H9 (cell line): ENCODE measurements around the gene TECTB. TPM values are rescaled to one million over a fixed set of nuclear protein-coding genes. Genes with fewer than 3 reads are reported as not detected.

ENCODE experiments used
- DNase-seq: peaks from one replicate; pipeline ENCODE4 v3.0.0-alpha.2; 2017
- H2AFZ ChIP-seq: one replicate; pipeline ENCODE4 v1.6.1; 2013; ENCODE audit warnings: mild to moderate bottlenecking, low read length, control low read depth, moderate library complexity
- H2AK5ac ChIP-seq: 2 replicates; pipeline ENCODE4 v1.6.1; 2013; ENCODE audit warnings: low read length, control low read depth, mixed read lengths; ENCODE audit not compliant: insufficient read length
- H2BK120ac ChIP-seq: one replicate; pipeline ENCODE4 v1.6.1; 2013; ENCODE audit warnings: low read depth, mild to moderate bottlenecking, low read length, control low read depth, inconsistent platforms; ENCODE audit not compliant: poor library complexity, severe bottlenecking
- H2BK12ac ChIP-seq: 2 replicates; pipeline ENCODE4 v1.6.1; 2013; ENCODE audit warnings: low read length, control low read depth, mixed read lengths, low read depth; ENCODE audit not compliant: insufficient read length
- H2BK15ac ChIP-seq: 2 replicates; pipeline ENCODE4 v1.6.1; 2013; ENCODE audit warnings: low read depth, low read length, control low read depth
- H2BK20ac ChIP-seq: one replicate; pipeline ENCODE4 v1.6.1; 2013; ENCODE audit warnings: low read depth, mild to moderate bottlenecking, low read length, control low read depth, inconsistent platforms; ENCODE audit not compliant: poor library complexity, severe bottlenecking
- H2BK5ac ChIP-seq: 2 replicates; pipeline ENCODE4 v1.6.1; 2013; ENCODE audit warnings: low read length, control low read depth, mixed read lengths; ENCODE audit not compliant: insufficient read length
- H3K14ac ChIP-seq: 2 replicates; pipeline ENCODE4 v1.6.1; 2013; ENCODE audit warnings: low read length, control low read depth; ENCODE audit not compliant: insufficient read depth
- H3K18ac ChIP-seq: 2 replicates; pipeline ENCODE4 v1.6.1; 2013; ENCODE audit warnings: low read depth, mild to moderate bottlenecking, mixed read lengths, low read length, control low read depth; ENCODE audit not compliant: insufficient read length
- H3K23ac ChIP-seq: 2 replicates; pipeline ENCODE4 v1.6.1; 2013; ENCODE audit warnings: low read length, control low read depth, mixed read lengths, low read depth; ENCODE audit not compliant: insufficient read length
- H3K23me2 ChIP-seq: 2 replicates; pipeline ENCODE4 v1.6.1; 2013; ENCODE audit warnings: low read depth, mild to moderate bottlenecking, mixed read lengths, low read length, control low read depth; ENCODE audit not compliant: insufficient read length, poor library complexity, severe bottlenecking
- H3K27ac ChIP-seq: 2 replicates; pipeline ENCODE4 v1.5.1; 2013; ENCODE audit warnings: low read length, control low read depth, mixed read lengths, low read depth; ENCODE audit not compliant: insufficient read length
- H3K27me3 ChIP-seq: 2 replicates; pipeline ENCODE4 v1.6.1; 2013; ENCODE audit warnings: low read length, control low read depth, inconsistent platforms; ENCODE audit not compliant: insufficient read depth
- H3K4ac ChIP-seq: 2 replicates; pipeline ENCODE4 v1.6.1; 2013; ENCODE audit warnings: low read depth, mild to moderate bottlenecking, control low read depth, inconsistent platforms, low read length, moderate library complexity
- H3K4me1 ChIP-seq: 2 replicates; pipeline ENCODE4 v1.6.1; 2013; ENCODE audit warnings: low read length, control low read depth, inconsistent platforms; ENCODE audit not compliant: insufficient read depth
- H3K4me2 ChIP-seq: 2 replicates; pipeline ENCODE4 v1.6.1; 2013; ENCODE audit warnings: low read length, control low read depth, mixed read lengths; ENCODE audit not compliant: insufficient read length, insufficient read depth
- H3K56ac ChIP-seq: 2 replicates; pipeline ENCODE4 v1.6.1; 2013; ENCODE audit warnings: low read depth, mild to moderate bottlenecking, mixed read lengths, low read length, control low read depth; ENCODE audit not compliant: insufficient read length
- H3K79me1 ChIP-seq: 2 replicates; pipeline ENCODE4 v1.6.1; 2013; ENCODE audit warnings: low read depth, mild to moderate bottlenecking, moderate library complexity, low read length, control low read depth, inconsistent platforms; ENCODE audit not compliant: insufficient read depth, poor library complexity, severe bottlenecking
- H3K79me2 ChIP-seq: 2 replicates; pipeline ENCODE4 v1.6.1; 2013; ENCODE audit warnings: low read length, control low read depth, inconsistent platforms; ENCODE audit not compliant: insufficient read depth
- H3K9ac ChIP-seq: 2 replicates; pipeline ENCODE4 v1.6.1; 2013; ENCODE audit warnings: low read length, control low read depth, mixed read lengths; ENCODE audit not compliant: insufficient read length; ENCODE audit errors: extremely low read depth
- H3K9me3 ChIP-seq: one replicate; pipeline ENCODE4 v1.6.1; 2013; ENCODE audit warnings: low read depth, low read length, inconsistent platforms; ENCODE audit not compliant: control insufficient read depth
- H3T11ph ChIP-seq: one replicate; pipeline ENCODE4 v1.6.1; 2013; ENCODE audit warnings: mild to moderate bottlenecking, low read length, control low read depth, inconsistent platforms
- H4K20me1 ChIP-seq: one replicate; pipeline ENCODE4 v1.6.1; 2013; ENCODE audit not compliant: control insufficient read depth, insufficient read length, insufficient read depth
- H4K5ac ChIP-seq: 2 replicates; pipeline ENCODE4 v1.6.1; 2013; ENCODE audit warnings: low read depth, mild to moderate bottlenecking, mixed read lengths, low read length, control low read depth; ENCODE audit not compliant: insufficient read length
- H4K8ac ChIP-seq: replicated peaks from 2 replicates; pipeline ENCODE4 v1.6.1; 2013; ENCODE audit warnings: low read length, control low read depth, mixed read lengths, low read depth; ENCODE audit not compliant: insufficient read length
- H4K91ac ChIP-seq: 2 replicates; pipeline ENCODE4 v1.6.1; 2013; ENCODE audit warnings: low read depth, mild to moderate bottlenecking, moderate library complexity, mixed read lengths, low read length, control low read depth; ENCODE audit not compliant: insufficient read length
- H3K27ac Mint-ChIP-seq, 3 experiments: 2 replicates in 2 of 3; 3 replicates in 1 of 3; pipeline ENCODE4 v1.8.0; 2020 to 2021; ENCODE audit warnings: mixed read lengths in 3 of 3, mild to moderate bottlenecking in 1 of 3, moderate library complexity in 1 of 3
- H3K27me3 Mint-ChIP-seq: 2 replicates; pipeline ENCODE4 v1.8.0; 2021; ENCODE audit warnings: low read depth, mild to moderate bottlenecking, moderate library complexity, mixed read lengths
- H3K36me3 Mint-ChIP-seq, 3 experiments: 2 replicates in 2 of 3; 3 replicates in 1 of 3; pipeline ENCODE4 v1.8.0; 2020 to 2021; ENCODE audit warnings: low read depth in 3 of 3, mixed read lengths in 3 of 3; ENCODE audit not compliant: insufficient read depth in 1 of 3
- H3K4me1 Mint-ChIP-seq, 2 experiments: 2 replicates each; pipeline ENCODE4 v1.8.0; 2020; ENCODE audit warnings: mixed read lengths in 2 of 2
- H3K4me3 Mint-ChIP-seq, 2 experiments: 2 replicates in 1 of 2; 3 replicates in 1 of 2; pipeline ENCODE4 v1.8.0; 2020 to 2021; ENCODE audit warnings: mild to moderate bottlenecking in 2 of 2, mixed read lengths in 2 of 2, moderate library complexity in 1 of 2
- H3K9me3 Mint-ChIP-seq, 2 experiments: 2 replicates in 1 of 2; 3 replicates in 1 of 2; pipeline ENCODE4 v1.8.0; 2020; ENCODE audit warnings: mild to moderate bottlenecking in 2 of 2, mixed read lengths in 2 of 2, moderate library complexity in 1 of 2
- WGBS: extraction: QIAGEN DNeasy Blood & Tissue Kit; methylation state at CpG from one replicate; pipeline ENCODE4 v1.1.7; 2013; ENCODE audit warnings: missing lambda C conversion rate, low lambda C conversion rate, mixed read lengths; ENCODE audit not compliant: insufficient read length; ENCODE audit errors: extremely low coverage; 5-methylcytosine and 5-hydroxymethylcytosine counted together
- total RNA-seq: library from RNA; stranded (reverse); gene quantifications from 2 replicates; pipeline ENCODE4 v1.2.1, GENCODE V29; 2021
- TF ChIP-seq, protein P1 (sequence below): fragments of 200-600 bp; sonication (generic); conservative IDR thresholded peaks from 3 replicates; pipeline ENCODE4 v1.8.0; 2021; ENCODE audit warnings: antibody characterized with exemption, mild to moderate bottlenecking

TECTB gene
- total RNA-seq, 1 experiment from 2014 or later: not detected

DNA sequence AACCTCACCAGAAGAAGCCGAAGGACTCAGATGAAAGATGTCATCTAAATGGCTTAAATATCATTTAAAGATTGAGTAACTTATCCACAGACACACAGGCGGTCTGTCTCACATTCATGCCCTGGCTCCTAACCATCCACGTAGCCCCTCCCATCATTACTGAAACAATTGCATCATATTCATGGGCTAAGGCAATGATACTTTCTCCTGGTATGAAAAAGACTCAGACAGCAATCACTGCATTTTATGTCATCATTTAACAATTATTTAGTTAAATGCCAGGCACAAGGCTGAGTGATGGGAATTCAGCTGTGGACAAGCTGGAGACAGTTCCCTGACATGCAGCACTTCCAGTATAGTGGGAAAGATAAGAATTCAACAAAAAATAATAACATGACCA lies 11.2 kb upstream of the TECTB start:
- Histone ChIP-seq H2BK12ac (no peak overlapping the region), H4K5ac (no peak overlapping the region), H2BK5ac (no peak overlapping the region), H3K14ac (no peak overlapping the region), H3K27me3 (no peaks in the 10 kb centered on the region), H3K23ac (no peak overlapping the region), H2AK5ac (no peak overlapping the region), H3K18ac (no peak overlapping the region), H3K4me2 (no peak overlapping the region), H3K27ac (no peak overlapping the region), H3K9me3 (no peaks in the 10 kb centered on the region), H3K4me1 (no peaks in the 10 kb centered on the region), H2BK120ac (no peak overlapping the region), H2AFZ (no peak overlapping the region), H3K4ac (no peak overlapping the region), H3K79me2 (no peaks in the 10 kb centered on the region), H3K9ac (no peak overlapping the region), H3K79me1 (no peaks in the 10 kb centered on the region), H4K8ac (no peak overlapping the region), H2BK15ac (no peak overlapping the region), H4K91ac (no peak overlapping the region), H3T11ph (no peak overlapping the region), H3K23me2 (no peaks in the 10 kb centered on the region), H2BK20ac (no peak overlapping the region), H4K20me1 (no peaks in the 10 kb centered on the region), H3K56ac (no peak overlapping the region)
- Mint-ChIP-seq H3K36me3 (no peaks in the 10 kb centered on the region), H3K4me3 (no peak overlapping the region), H3K27ac (no peak overlapping the region), H3K27me3 (peaks cover 3% of the 10 kb centered on the region; the same call in 1 of the 2 replicates), H3K9me3 (peaks cover 0 to 2% of the 10 kb centered on the region in 2 experiments; a peak in 1 of 5 replicates), H3K4me1 (no peaks in the 10 kb centered on the region)
- no CpG with 5 or more reads among the region's 3 CpGs for WGBS
- TF ChIP-seq, protein P1, sequence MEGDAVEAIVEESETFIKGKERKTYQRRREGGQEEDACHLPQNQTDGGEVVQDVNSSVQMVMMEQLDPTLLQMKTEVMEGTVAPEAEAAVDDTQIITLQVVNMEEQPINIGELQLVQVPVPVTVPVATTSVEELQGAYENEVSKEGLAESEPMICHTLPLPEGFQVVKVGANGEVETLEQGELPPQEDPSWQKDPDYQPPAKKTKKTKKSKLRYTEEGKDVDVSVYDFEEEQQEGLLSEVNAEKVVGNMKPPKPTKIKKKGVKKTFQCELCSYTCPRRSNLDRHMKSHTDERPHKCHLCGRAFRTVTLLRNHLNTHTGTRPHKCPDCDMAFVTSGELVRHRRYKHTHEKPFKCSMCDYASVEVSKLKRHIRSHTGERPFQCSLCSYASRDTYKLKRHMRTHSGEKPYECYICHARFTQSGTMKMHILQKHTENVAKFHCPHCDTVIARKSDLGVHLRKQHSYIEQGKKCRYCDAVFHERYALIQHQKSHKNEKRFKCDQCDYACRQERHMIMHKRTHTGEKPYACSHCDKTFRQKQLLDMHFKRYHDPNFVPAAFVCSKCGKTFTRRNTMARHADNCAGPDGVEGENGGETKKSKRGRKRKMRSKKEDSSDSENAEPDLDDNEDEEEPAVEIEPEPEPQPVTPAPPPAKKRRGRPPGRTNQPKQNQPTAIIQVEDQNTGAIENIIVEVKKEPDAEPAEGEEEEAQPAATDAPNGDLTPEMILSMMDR: no peak
- DNase-seq: no peak
